ENCODE data around the gene TRIM17.

- TF ChIP-seq CTCF (conservative IDR thresholded peaks at IDR 0.05; ENCODE audit: low read length): no peak
- no peak for TF ChIP-seq EZH2phosphoT487 (IDR thresholded peaks at IDR 0.05; ENCODE audit: borderline replicate concordance)
Measured at GRCh38 chr1:228367798-228368791, 48.6 kb downstream of the TRIM17 start.

All from Loucy (cell line).